ENCODE measurements around the gene NANOS3.

DNA sequence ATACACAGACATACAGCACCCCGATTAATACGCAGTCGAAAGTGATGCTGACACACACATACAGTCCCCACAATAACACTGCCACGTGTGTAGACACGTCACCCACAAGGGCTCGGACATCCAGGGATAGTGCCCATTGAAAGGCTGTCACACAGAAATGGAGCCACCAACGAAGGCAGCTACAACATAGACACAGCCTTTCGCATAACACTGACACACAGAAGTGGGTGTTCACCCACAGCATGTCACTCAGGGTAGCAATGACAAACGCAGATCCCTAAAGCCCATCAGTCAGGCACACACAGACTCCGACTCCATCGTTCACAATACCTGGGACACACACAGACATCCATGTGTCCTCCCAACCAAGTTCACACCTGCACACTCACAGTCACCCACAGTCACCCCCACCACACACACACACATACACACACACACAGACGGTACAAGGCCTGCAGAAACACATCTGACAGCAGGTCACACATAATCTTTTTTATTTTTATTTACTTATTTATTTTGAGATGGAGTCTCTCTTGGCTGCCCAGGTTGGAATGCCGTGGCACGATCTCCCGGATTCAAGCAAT is 10.4 kb upstream of the NANOS3 start:
- TF ChIP-seq ZNF384 (IDR thresholded peaks at IDR 0.05) (no peak), SP1 (IDR thresholded peaks at IDR 0.05) (no peak), FOXA1 (IDR thresholded peaks at IDR 0.05) (no peak), HDGF (IDR thresholded peaks at IDR 0.05; ENCODE audit: borderline replicate concordance) (no peak), FOXK2 (IDR thresholded peaks at IDR 0.05) (no peak), BHLHE40 (IDR thresholded peaks at IDR 0.05; ENCODE audit: borderline replicate concordance) (no peak), PKNOX1 (IDR thresholded peaks at IDR 0.05) (0 out of 2 replicates have a peak, but pooled peaks have one; percentile 7), ELF4 (IDR thresholded peaks at IDR 0.05) (no peak), CTBP1 (IDR thresholded peaks at IDR 0.05; ENCODE audit: borderline replicate concordance) (no peak), NFRKB (IDR thresholded peaks at IDR 0.05) (no peak), SUZ12 (IDR thresholded peaks at IDR 0.05) (no peak), LEF1 (IDR thresholded peaks at IDR 0.05; ENCODE audit: borderline replicate concordance) (no peak), L3MBTL2 (conservative IDR thresholded peaks at IDR 0.05) (no peak), FOXM1 (IDR thresholded peaks at IDR 0.05; ENCODE audit: borderline replicate concordance) (no peak)

Measured in HEK293T (cell line).